Measurements from ENCODE around the gene RHBDD2. TPM values are rescaled to one million over a fixed set of nuclear protein-coding genes. Genes with fewer than 3 reads are reported as not detected.

Gene RHBDD2
- total and polyA plus RNA-seq, 9 of the 15 experiments (the other 6 are each of a cell fraction or from before 2014, with no cell fraction given): 3.3 to 36.7 (median 17.9) TPM

DNA sequence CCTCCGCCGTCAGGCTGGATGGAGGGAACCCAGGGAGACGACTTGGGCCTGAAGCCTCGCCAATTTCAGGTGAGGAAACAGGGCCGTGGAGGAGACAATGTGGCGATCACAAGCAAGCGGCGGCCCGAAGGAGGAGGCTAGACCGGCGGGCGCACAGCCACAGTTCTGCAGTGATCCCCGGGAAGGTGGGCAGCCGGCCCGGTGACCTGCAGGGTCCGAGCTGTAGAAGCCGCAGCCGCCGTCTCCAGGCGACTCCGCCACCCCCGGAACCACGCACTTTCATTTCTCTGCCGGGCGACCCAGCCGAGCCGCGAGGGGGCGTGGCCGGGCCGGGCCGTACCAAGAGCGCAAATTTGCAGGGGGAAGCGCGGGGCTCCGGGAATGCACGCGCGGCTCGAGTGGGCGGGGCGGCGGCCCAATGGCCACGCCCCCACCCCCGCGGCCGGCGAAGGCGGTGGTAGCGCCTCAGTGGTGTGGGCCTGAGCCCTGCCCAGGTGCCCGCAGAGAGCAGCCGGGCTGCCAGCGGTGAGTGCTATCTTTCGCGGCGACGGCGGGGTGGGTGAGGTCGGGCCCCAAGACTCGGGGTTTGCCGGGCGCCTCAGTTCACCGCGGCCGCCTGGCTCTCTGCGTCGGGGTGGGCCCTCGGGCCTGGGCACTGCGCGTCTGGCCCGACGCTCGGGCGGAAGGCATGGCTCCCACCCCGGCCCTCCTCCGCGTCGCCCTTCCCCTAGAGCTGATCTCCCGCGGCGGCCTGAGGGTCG, 36.0 kb downstream of the RHBDD2 start, which contains the start of gene POR (continued):
- peak; percentile 40; the same call in 1 of the 2 replicates for TF ChIP-seq ELF2 (CRISPR knock-in tag; IDR thresholded peaks at IDR 0.05)
- TF ChIP-seq RHOXF2B (CRISPR knock-in tag; conservative IDR thresholded peaks at IDR 0.05): 0 out of 2 replicates have a peak, but pooled peaks have one; percentile 10
- peak; percentile 98 for TF ChIP-seq TBP (optimal IDR thresholded peaks at IDR 0.05; ENCODE audit: low read depth, low read length)
- TF ChIP-seq SREBF2 (CRISPR knock-in tag; IDR thresholded peaks at IDR 0.05): no peak
- TF ChIP-seq KLF10 (CRISPR knock-in tag; IDR thresholded peaks at IDR 0.05): no peak
- no peak for TF ChIP-seq ATF1 (CRISPR knock-in tag; IDR thresholded peaks at IDR 0.05)
- peak; percentile 74 for TF ChIP-seq ATF1 (tag; IDR thresholded peaks at IDR 0.05)
- TF ChIP-seq ZBTB7A (IDR thresholded peaks at IDR 0.05; ENCODE audit: borderline replicate concordance, control insufficient read depth, low read depth, low read length): peak; percentile 56; the same call in 1 of the 2 replicates
- peak; percentile 66 for TF ChIP-seq CREB1 (IDR thresholded peaks at IDR 0.05)
- TF ChIP-seq CREB1 (CRISPR knock-in tag; IDR thresholded peaks at IDR 0.05): peak; percentile 76; the same call in 1 of the 2 replicates
- TF ChIP-seq HEY1 (CRISPR knock-in tag; IDR thresholded peaks at IDR 0.05; ENCODE audit: borderline replicate concordance): peak; percentile 17; the same call in 1 of the 2 replicates
- TF ChIP-seq, protein P1, sequence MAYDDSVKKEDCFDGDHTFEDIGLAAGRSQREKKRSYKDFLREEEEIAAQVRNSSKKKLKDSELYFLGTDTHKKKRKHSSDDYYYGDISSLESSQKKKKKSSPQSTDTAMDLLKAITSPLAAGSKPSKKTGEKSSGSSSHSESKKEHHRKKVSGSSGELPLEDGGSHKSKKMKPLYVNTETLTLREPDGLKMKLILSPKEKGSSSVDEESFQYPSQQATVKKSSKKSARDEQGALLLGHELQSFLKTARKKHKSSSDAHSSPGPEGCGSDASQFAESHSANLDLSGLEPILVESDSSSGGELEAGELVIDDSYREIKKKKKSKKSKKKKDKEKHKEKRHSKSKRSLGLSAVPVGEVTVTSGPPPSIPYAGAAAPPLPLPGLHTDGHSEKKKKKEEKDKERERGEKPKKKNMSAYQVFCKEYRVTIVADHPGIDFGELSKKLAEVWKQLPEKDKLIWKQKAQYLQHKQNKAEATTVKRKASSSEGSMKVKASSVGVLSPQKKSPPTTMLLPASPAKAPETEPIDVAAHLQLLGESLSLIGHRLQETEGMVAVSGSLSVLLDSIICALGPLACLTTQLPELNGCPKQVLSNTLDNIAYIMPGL (CRISPR knock-in tag; IDR thresholded peaks at IDR 0.05): peak; percentile 89; the same call in 1 of the 2 replicates
- peak; percentile 34; the same call in 1 of the 2 replicates for TF ChIP-seq ZNF12 (CRISPR knock-in tag; IDR thresholded peaks at IDR 0.05)
- peak; percentile 53; the same call in 1 of the 2 replicates for TF ChIP-seq FOXJ2 (tag; IDR thresholded peaks at IDR 0.05)
- TF ChIP-seq ZBTB8A (IDR thresholded peaks at IDR 0.05; ENCODE audit: partially characterized antibody): no peak
- no peak for TF ChIP-seq TCF7 (IDR thresholded peaks at IDR 0.05; ENCODE audit: borderline replicate concordance)
- TF ChIP-seq OTX1 (CRISPR knock-in tag; IDR thresholded peaks at IDR 0.05): peak; percentile 61; the same call in 1 of the 2 replicates
- no peak for TF ChIP-seq TEAD2 (tag; IDR thresholded peaks at IDR 0.05)
- TF ChIP-seq ZNF561 (CRISPR knock-in tag; conservative IDR thresholded peaks at IDR 0.05): no peak
- no peak for TF ChIP-seq NCOA6 (IDR thresholded peaks at IDR 0.05)
- TF ChIP-seq, protein P2, sequence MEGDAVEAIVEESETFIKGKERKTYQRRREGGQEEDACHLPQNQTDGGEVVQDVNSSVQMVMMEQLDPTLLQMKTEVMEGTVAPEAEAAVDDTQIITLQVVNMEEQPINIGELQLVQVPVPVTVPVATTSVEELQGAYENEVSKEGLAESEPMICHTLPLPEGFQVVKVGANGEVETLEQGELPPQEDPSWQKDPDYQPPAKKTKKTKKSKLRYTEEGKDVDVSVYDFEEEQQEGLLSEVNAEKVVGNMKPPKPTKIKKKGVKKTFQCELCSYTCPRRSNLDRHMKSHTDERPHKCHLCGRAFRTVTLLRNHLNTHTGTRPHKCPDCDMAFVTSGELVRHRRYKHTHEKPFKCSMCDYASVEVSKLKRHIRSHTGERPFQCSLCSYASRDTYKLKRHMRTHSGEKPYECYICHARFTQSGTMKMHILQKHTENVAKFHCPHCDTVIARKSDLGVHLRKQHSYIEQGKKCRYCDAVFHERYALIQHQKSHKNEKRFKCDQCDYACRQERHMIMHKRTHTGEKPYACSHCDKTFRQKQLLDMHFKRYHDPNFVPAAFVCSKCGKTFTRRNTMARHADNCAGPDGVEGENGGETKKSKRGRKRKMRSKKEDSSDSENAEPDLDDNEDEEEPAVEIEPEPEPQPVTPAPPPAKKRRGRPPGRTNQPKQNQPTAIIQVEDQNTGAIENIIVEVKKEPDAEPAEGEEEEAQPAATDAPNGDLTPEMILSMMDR (IDR thresholded peaks at IDR 0.05 in 2 of 3, conservative IDR thresholded peaks at IDR 0.05 in 1 of 3; ENCODE audit: insufficient read depth in 2 of 3, low read depth in 1 of 3, low read length in 3 of 3): peak in 2 of 3 experiments; percentile 5 to 25; a peak in 2 of 6 replicates
- peak; percentile 59 to 71; a peak in 3 of 4 replicates for TF ChIP-seq SIX5 (IDR thresholded peaks at IDR 0.05; ENCODE audit: borderline replicate concordance in 1 of 2, insufficient read depth in 1 of 2, low read depth in 1 of 2, low read length in 2 of 2)
- peak; percentile 36 for TF ChIP-seq PHF20 (IDR thresholded peaks at IDR 0.05; ENCODE audit: partially characterized antibody)
- TF ChIP-seq NFRKB (IDR thresholded peaks at IDR 0.05; ENCODE audit: low read depth): 0 out of 2 replicates have a peak, but pooled peaks have one; percentile 29
- TF ChIP-seq, protein P3, sequence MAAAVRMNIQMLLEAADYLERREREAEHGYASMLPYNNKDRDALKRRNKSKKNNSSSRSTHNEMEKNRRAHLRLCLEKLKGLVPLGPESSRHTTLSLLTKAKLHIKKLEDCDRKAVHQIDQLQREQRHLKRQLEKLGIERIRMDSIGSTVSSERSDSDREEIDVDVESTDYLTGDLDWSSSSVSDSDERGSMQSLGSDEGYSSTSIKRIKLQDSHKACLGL (CRISPR knock-in tag; IDR thresholded peaks at IDR 0.05; ENCODE audit: borderline replicate concordance, poor library complexity, severe bottlenecking): no peak
- peak in 1 of 2 experiments; percentile 69; a peak in 1 of 4 replicates for TF ChIP-seq RCOR1 (IDR thresholded peaks at IDR 0.05; ENCODE audit: borderline replicate concordance in 1 of 2, low read depth in 2 of 2, low read length in 2 of 2)

Measured in K562 (cell line).